ENCODE data around the gene HES2. TPM values are rescaled to one million over a fixed set of nuclear protein-coding genes. Genes with fewer than 3 reads are reported as not detected.

The HES2 gene
- total RNA-seq: 0.09 and 0.14 TPM in 2 replicates

DNA sequence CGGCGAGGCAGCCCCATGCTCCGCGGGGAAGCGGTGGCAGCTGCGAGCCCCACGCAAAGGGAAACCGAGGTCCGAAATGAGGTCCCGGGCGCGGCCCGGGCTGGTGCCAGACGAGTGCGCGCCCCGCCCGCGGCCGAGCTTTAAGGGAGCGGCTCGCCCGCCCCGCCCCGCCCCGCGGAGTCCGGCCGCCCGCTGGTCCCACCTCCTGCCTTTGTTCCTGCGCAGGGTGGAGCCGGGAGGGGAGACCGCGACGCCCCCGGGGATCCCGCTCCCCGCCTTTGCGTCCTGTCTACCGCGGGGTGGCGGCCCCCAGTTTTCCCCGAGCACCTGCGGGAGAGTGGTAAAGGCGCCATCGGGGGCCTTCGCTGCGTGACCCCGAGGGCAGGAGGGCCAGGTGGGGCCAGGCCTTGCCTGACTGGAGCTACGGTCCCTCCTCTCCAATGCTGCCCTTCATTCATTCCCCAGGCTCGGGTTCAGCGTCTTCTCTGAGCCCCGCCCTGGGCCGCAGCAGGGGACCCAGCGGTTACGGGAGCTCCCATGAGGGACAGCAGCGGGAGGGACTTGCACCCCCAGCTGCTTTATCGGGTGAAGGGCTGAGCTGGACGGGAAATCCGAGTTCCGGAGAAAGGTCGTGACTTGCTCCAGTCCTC lies at the start of gene HES2:
HES2 (minus strand) TSS at position 116 of the 650 bp plus-strand sequence; CDS start at position 17, 99 bp downstream.

DNA sequence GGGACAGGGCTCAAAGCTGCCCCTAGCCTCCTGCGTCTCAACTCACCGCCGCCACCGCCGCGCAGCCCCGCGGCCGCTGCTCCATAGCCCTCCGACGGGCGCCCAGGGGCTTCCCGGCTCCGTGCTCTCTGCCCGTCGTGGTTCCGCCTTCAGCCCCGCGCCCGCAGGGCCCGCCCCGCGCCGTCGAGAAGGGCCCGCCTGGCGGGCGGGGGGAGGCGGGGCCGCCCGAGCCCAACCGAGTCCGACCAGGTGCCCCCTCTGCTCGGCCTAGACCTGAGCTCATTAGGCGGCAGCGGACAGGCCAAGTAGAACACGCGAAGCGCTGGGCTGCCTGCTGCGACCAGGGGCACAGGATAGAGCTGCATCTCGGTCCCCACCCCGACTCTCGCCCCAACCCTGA lies 46.3 kb upstream of the HES2 start, which contains the start of gene TNFRSF25:
TNFRSF25 (minus strand) TSS at position 151 of the 400 bp plus-strand sequence; CDS start at position 85, 66 bp downstream.

GRCh38 chr1:6424619-6425593 lies 5.2 kb upstream of the HES2 start, which contains the start of gene ESPN:
TSS of gene ESPN (plus strand) at chr1:6424776. CDS start at chr1:6424956, 180 bp downstream.

DNA sequence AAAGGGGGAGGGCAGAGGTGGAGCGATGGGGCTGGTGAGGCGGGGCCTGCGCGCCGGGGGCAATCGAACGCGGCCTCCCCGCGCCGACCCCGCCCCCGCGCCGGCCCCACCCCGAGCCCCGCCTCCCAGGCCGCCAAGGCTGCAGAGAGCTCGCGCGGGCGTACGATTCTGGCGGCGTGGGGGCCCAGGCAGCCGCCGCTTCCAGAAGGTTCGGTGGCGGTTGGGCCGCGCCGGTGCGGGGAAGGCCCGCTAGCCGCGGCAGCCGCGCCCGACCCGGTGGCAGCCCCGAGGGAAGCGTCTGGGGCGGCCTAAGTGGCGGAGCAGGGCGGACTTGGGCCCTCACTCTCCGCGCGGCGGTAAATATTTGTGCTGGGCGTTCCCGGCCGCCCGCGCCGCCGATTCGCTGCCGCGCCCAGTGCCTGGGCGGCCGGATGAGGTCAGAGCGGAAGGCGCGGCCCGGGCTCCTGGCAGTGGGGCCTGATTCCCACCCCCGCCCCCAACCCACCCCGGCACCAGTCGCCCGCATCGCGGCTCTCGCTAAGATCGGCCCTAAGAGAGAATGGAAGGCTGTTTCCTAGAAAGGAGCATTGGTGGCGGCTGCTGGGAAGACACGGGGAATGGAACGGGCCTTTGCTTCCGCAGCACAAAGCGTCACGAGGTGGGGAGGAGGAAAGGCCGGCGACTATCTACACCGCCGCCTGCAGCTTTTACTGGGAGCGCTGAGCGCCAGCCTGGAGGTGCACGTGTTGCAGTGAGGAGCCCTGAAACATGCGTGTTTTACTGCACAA lies 26.1 kb downstream of the HES2 start, which contains the start of gene ACOT7:
ACOT7 (minus strand) TSS at position 368 of the 788 bp plus-strand sequence. CDS start 368 bp downstream, outside the sequence.

Other genes starting within 250 kb of the HES2 start
- gene CHD5, start 239.6 kb downstream of the HES2 start, total RNA-seq: under 0.01 TPM in 2 replicates
- gene RPL22, start 220.3 kb downstream of the HES2 start, total RNA-seq: 180 and 188 TPM in 2 replicates
- gene RNF207, start 213.8 kb downstream of the HES2 start, total RNA-seq: 5.3 and 16.6 TPM in 2 replicates
- 68.4 and 79.7 TPM in 2 replicates for gene ICMT, start 184.0 kb downstream of the HES2 start, total RNA-seq
- not detected in 2 replicates for gene HES3, start 175.7 kb downstream of the HES2 start, total RNA-seq
- 3.0 and 4.9 TPM in 2 replicates for gene GPR153, start 158.8 kb downstream of the HES2 start, total RNA-seq
- 25.4 and 37.7 TPM in 2 replicates for gene ACOT7, start 26.2 kb downstream of the HES2 start, total RNA-seq
- gene ESPN, start 4.9 kb upstream of the HES2 start, total RNA-seq: not detected in 2 replicates
- 2.0 and 2.4 TPM in 2 replicates for gene TNFRSF25, start 46.3 kb upstream of the HES2 start, total RNA-seq
- 5.5 and 7.0 TPM in 2 replicates for gene PLEKHG5, start 71.7 kb upstream of the HES2 start, total RNA-seq
- 15.9 and 20.9 TPM in 2 replicates for gene NOL9, start 134.6 kb upstream of the HES2 start, total RNA-seq
- gene TAS1R1, start 135.4 kb upstream of the HES2 start, total RNA-seq: not detected in 2 replicates
- 14.5 and 16.0 TPM in 2 replicates for gene ZBTB48, start 160.1 kb upstream of the HES2 start, total RNA-seq
- gene KLHL21, start 182.9 kb upstream of the HES2 start, total RNA-seq: 18.8 and 37.6 TPM in 2 replicates
- 9.2 and 12.3 TPM in 2 replicates for gene PHF13, start 193.8 kb upstream of the HES2 start, total RNA-seq
- 21.8 and 29.1 TPM in 2 replicates for gene THAP3, start 204.9 kb upstream of the HES2 start, total RNA-seq